ENCODE data around the gene CUBN.

The CUBN gene

DNA sequence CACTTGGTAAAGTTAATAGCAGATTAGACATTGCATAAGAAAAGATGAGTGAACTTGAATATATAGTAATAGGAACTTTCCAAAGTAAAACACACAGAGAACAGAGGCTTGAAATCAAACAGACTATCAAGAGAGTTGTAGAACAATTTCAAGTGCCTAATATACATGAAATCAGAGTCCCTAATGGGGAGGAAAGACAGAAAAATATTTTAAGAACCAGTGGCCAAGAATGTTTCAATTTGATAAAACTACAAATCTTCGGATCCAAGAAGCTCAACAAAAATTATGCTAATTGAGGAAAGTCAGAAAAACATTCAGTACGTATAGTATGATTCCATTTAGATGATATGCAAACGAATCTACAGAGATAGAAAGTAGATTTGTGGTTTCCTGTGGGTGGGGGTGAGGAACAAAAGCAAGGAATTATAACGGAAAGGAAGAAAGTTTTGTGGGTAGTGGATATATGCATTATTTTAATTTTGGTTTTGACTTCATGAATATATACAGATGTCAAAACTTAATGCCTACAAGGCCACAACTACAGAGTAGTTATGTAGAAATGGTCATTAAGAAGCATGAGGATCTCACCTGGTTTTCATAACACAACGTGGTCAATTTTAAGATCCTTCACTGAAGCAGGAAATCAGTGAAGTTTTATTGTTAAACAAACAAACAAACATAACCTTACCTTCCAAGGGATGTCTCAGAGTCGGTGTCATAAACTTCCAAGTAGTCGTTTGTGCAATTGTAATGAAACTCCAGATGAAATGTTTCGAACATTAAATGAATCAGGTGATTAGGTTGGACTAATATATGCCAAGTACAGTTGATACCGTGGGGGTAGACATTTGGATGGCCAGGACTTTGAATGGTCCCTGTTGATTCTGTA, 62.0 kb downstream of the CUBN start:
- DNase-seq, result no peak

DNA sequence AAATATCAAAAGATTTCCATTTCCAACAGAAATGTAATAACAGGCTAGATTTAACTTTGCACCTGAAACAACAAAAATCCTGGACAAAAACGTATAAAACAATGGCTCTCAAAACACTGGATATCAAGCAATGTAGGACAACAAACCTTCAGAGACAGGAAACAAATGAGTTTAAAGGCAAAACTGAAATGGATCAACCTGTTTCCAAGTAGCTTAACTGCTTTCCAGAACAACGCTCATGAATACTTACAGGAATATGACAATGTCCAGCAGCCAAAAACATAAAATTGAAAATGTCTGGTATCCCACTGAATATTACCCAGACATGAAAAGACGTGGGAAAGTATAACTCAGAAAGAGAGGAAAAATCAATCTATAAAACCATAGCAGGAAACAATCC, 62.8 kb downstream of the CUBN start:
- DNase-seq, result no peak

DNA sequence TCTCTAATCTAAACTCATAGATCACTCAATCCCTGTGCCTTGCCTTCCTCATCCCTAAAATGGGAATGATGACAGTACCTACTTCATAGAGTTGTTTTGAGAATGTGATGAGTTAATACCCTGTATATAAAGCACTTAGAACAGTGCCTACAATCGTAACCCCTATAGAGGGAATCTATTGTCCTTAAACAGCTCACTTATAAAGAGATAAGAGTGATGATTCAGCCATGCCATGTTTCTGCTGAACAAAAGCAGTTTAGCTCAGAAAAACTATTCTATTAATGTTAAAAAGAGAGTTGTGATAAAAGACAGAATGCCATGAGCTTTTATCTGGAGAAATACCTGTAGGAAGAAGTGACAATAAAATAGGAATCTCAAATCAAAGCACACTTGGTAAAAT, 63.6 kb downstream of the CUBN start:
- no peak for DNase-seq

DNA sequence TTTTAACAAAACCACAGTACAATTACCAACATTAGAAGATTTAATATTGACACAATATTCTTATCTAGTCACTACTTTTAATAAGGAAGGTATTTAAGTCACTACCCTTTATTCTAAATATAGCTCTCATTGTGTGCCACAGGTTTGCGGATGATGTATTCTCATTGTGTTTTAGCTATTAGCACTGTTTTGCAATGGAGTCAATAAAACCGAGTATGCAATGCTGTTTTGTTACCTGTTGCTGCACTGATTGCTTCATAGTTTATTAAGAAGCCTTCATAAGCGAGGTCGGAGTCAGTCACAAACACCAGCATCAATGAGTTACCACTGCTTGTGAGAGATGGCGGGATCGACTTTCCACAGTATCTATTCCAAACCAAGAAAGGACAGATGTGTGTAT, 64.3 kb downstream of the CUBN start:
- DNase-seq, result no peak

DNA sequence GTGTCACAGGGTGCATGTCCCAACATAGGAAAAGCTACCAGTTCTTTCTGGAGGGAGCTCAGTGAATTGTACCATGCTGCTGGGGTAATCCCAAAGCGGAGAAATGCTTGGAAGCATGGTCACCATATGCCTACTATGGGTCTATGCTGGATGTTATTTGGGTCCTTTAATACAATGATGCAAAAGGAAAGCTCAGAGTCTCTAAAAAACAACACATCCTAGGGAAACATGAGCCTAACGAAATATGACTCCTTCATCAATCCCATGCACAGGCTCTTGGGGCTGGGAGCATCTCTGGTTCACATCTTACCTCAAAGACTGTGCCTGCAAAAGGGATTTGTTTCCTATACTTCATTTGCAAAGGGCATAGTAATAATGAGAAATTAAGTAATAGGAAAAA, 65.2 kb downstream of the CUBN start:
- no peak for DNase-seq

DNA sequence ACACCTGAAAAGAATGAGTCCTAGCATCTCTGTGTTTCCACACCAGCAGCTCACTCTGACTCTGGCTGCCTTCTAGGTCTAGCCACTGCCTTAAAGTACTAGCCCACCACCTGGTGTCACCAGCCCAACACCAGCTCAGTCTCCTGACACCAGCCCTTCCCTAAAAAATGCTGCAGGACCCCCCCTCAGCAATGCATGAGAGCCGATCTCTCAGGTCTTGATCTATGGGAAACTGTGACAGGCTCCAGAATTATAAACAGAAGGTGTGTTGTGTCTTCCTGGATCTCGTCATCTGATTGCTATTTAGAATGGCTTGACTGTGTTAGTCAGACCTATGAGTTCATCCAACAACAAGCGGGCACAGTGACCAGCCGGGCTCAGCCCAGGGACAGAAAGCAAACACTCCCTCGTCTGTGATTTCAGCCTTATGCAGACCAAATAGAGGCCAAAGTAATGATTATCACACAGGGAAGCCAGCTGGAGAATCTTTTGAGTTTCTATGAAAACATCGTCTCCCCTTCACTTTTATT, 66.6 kb downstream of the CUBN start:
- DNase-seq, result no peak

DNA sequence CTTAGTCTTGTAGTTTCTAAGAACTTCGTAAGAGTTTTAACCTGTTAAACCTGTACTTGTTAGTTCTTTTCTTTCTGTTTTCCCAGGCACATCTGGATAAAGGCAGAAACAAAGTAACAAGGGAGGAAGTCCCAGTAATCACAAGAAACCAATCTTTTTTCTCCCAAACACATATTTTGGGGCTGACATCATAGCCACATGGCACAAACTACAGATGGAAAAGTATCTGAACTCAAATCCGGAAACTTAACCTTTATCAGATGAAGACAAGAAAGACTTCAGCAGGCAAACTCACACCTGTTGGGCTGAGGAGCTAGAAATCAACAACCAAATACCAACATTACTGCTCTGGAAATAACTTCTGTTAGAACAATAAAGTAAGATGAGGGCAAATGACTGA, 67.1 kb downstream of the CUBN start:
- no peak for DNase-seq

DNA sequence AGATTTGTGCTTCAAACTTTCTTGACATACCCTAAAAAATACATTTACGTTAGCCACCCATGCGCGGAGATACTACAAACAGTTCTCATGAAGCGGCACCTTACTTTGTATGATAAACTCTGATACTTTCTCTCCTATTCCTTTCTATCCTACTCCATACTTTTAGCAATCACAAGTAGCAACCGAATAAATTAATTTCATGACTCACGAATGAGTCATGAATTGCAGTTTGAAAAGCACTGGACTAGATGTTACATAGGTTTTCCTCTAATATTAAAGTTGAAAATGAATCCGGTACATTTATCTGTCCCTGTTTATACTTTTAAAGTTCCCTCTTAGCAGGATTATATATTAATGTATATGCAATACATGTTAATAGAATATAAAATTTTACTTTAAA, 67.6 kb downstream of the CUBN start:
- no peak for DNase-seq

DNA sequence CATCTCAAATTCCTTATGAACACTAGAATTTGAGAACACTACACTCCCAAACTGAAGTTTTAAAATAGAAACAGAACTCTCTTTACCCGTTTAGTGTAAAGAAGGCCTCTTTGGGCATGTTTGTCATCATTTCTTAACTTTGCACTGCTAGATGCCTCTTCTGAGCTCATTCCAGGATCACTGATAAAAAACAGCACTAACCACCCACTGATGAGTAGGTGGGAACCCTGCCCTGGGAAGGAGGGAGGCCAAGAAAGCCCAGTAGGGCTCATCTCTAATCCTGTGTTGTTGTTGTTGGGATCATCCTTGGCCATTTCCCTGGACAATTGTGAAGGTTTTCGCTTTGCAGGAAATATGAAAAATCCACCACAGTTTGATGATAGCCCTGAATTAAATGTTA, 68.2 kb downstream of the CUBN start:
- DNase-seq, result no peak

DNA sequence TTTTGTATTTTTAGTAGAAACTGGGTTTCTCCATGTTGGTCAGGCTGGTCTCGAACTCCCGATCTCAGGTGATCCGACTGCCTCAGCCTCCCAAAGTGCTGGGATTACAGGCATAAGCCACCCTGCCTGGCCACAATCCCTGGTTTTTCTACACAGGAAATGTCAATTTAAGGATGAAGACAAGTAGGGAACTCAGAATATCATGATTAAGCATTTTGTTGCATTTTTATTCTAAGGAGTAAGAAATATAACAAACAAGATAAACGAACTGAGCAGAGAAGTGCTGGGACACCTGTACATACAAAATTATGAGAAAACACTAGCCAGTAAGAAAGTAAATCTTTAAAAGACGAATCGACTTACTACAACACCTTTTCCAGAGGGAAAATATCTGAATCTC, 69.3 kb downstream of the CUBN start:
- DNase-seq, result no peak

DNA sequence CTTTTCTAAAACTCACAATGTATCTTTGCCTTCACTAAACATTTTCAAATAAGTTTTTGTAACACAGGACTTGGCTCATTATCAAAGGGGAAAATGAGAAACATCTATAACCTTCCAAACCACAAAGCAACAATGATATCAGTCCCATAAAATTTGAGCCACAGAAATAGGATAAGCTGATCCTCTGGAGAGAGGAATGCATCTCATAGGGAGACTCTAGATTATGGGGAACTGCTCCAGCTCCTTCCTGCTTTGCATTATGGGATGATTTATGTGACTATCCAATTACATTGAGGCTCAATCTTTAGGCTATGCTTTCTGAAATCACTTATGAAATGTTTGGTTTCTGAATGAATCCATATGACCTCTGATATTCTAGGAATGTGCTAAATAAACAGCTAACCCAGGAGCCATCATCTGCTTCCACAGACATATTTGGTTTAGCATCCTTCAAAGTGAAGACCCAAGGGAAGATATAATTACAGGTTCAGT, 70.4 kb downstream of the CUBN start:
- no peak for DNase-seq

DNA sequence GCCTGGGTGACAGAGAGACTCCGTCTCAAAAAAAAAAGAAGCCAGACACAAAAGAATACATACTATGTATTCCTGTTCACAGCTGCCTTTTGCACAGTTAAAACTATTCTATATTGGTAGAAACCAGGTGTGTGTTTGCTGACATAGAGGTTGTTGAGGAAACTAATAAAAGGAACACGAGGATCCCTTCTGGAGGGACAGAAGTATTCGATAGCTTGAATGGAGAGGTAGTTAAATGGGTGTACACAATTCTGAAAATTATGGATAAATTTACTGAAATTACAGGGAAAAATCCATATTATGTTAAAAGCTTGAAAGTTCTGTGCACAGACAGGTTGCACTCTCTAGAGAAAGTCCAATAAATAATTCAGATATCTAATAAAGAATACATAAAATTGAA, 71.5 kb downstream of the CUBN start:
- no peak for DNase-seq

DNA sequence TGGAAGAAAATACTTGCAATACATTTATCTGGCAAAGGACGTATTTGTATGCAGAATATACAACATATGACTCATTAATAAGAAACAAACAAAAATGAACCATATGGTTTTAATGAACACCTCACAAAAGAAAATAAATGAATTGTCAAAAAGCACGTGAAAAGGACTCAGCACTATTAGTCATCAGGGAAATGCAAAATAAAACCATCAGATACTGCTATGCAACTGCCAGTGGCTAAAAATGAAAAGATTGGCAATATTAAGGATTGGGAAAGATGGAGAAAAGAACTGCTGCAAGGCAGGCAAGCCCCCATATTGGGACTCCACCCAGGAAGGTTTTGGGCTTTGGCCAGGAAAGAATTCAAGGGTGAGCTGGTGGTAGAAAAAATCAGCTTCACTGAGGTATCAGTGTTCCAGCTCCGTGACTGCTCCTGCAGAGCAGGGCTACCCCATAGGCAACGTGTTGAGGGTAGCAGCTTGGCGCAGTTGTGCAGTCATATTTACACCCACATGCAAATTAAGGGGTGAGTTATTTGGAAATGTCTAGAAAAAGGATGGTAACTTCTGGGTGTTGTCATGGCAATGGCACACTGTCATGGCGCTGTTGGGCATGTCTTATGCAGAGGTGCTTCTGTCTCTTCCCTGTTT, 72.7 kb downstream of the CUBN start:
- DNase-seq, result no peak

DNA sequence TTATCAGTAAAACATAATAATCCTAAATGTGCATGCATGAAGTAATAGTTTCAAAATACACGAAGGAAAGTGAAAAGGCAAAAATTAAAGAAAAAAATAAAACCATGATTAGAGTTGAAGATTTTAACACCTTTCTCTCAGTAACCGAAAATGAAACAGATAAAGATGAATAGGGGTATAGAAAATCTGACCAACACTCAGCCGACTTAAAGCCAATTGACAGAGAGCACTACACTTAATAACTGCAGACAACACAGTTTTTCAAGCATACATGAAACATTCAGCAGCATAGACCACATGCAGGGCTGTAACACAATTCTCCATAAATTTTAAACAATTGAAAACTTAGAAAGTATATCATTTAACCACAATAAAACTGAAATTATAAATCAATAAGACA, 76.1 kb downstream of the CUBN start:
- DNase-seq, result no peak

DNA sequence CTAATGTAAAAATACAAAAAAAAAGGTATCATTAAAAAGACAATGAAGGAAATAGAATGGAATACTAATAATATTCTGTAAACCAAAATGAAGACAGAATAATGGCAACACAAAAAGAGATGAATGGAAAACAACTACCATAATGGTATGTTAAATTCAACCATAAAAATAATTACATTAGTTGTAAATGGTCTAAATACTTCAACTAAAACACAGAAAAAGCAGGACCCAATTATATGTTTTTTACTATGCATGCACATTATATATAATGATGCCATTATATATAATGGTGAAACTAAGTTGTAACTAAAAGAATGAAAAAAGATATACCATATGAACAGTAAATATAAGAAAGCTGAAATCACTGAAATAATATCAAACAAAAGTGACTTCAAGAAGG, 76.5 kb downstream of the CUBN start:
- no peak for DNase-seq

DNA sequence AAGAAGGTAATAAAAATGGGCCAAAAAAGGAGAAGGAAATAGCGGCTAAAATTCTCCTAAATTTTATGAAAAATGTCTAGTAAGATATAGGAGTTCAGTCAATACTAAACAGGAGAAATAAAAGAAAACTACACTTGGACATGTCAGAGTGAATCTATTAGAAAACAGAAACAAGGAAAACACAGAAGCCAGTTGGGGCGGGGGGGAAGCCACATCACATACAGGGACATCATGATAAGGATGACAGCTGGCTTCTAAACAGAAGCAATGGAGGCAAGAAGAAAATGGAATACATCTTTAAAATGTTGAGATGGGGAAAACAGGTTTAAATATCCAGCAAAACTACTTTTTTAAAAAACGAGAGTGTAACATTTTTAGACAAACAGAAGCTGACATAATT, 77.8 kb downstream of the CUBN start:
- no peak for DNase-seq

DNA sequence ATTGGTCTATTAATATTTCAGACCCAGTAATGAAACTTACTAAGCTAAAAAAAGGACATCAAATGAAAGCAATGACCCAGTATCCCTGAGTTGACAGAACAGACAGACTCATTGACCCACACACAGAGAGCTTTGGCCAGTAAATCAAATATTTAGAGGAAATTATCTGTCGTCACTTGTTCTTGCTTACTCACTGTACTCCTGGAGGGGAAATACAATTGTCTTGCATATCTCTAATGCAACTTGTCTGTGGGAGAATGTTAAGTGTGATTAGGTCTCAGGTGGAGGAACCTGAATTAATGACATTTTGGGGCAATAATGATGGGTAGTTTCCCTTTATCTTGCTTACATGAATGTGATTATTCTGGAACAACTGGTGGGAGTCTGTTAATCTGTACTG, 80.4 kb downstream of the CUBN start:
- DNase-seq, result peak; percentile 17 to 20

DNA sequence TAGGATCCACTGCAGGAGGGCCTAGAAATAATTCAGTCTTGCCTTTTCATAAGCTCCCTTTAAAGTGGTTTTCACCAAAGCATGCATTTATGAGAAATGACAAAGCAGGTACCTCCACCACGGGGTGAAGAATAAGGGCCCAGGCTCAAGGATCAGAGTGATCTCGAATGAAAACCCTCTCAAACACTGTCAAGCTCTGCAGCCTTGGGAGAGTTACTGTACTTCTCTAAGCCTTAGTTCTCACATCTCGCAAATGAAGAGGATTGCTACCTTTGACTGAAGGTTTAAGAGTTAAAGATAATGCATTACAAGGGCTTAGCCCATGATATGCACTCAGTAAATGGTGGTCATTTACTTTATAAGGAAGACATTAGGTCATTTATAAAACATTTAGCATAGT, 81.7 kb downstream of the CUBN start:
- DNase-seq, result no peak

DNA sequence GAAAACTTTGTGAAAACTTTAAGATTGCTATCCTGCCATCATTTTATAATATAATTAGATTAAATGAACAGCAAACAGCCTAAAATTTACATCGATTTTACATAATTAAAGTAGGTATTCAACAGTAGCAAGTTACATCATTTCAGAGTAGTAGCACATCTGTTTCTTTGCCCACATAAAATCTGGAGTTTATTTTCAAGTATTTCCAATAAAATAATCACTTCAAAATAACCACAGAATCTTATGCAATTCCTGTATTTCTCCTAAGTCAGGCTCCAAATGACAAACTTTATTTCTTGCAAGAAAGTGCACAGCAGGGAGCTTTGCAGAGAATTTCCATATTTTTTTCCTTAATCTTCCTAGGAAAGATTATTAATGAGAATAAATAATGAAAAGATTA, 82.6 kb downstream of the CUBN start:
- no peak for DNase-seq

DNA sequence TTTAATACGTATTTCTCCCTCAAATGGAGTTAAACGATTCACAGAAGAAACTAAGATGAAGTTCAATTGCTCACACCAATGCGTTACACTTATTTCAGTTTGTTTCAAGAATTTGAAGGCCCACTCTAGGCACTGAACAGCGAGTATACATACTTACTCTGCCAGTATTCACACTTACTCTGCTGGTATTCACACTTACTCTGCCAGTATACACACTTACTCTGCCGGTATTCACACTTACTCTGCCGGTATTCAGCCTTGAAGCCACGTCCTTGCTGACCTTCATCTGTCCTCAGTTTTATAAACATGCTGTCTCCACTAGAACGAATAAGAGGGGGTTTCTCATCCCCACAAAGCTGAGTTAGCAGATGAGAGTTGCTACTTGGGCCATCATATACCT, 86.0 kb downstream of the CUBN start:
- no peak for DNase-seq

DNA sequence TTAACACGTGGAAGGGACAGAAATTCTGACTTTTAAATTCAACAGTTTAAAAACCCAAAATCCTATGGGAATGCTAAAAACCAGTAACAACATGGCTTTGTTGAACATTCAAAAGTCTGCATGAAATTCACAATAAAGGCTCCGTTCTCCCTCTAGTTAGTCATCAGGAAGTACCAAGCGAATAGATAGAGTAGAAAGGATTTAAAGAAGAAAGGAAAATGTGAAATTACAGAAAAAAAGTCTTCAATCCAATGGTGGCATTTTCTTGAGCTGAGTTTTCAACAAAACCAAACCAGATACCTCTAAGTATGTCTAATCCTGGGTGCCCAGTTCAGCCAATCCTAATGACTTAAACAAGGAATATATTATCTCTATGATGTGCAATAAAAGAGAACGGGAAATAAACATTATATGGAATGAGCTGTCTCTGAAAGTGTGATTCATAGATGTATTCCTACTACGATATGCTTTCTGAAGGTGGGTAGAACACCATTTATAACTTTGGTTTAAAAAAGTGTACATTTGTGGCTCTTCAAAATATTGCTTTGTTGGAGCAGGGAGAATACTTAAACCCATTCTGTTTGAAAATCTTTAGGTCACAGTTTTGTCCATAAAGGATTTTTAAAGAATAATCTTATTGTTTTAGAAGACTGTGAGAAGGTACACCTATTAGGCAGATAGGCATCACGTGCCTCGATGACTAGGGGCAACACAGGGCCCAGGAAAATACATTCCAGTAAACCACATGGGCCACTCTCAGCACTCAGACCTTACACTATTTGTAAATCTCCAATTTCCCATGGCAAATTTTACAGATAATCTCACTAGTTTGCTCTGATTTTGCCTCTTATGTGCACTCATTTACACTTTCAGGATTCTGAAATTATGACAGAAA, 87.7 kb downstream of the CUBN start:
- no peak for DNase-seq

DNA sequence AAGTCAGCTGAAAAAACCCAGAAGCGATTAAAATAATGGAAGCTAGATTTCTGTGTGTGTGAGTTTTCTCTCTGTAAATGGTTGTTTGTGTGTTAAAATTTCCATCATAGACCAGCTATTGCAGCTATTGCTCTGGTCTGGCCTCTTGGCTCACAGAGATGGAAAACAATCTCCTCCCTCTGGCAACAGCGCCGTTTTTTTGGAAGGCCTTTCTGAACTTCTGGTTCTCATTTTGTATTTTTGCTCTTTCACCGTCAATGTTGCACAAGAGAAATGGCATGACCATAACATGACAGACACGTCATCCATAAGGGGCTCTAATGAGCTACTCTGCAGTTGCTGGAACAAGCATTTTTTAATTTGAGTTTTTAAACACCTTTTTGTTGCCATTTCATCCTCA, 91.0 kb downstream of the CUBN start:
- DNase-seq, result peak; percentile 72 to 90

DNA sequence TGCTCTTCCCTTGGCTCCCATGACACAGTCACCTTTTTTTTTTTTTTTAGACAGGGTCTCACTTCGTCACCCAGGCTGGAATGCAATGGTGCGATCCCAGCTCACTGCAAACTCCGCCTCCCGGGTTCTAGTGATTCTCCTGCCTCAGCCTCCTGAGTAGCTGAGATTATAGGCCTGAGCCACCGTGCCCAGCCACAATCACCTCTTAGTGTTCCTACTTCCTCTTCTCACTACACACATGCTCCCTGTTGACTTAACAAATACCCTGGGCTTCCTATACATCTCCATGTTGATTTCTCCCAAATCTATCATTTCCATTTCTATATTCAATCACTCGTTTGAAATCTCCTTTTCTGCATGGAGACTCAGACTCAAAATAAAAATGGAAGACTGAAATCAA, 91.7 kb downstream of the CUBN start:
- DNase-seq, result no peak
